Ovary (tissue), 9 donors: ENCODE data around the gene TSC2. TPM values are rescaled to one million over a fixed set of nuclear protein-coding genes. Genes with fewer than 3 reads are reported as not detected.

Experiments used
- DNase-seq, 5 donors: peaks; one replicate each; pipeline ENCODE4 v3.0.0-alpha.2; 2019 to 2020
- H3K27ac ChIP-seq, 2 donors: fragments of 200-600 bp; one replicate each; pipeline versions ENCODE4 v1.5.1 to v1.8.0; 2019 to 2022
- H3K27me3 ChIP-seq: fragments of 200-600 bp; one replicate; pipeline ENCODE4 v1.8.0; 2022
- H3K36me3 ChIP-seq: fragments of 200-600 bp; sonication (generic); one replicate; pipeline ENCODE4 v1.5.1; 2019
- H3K4me1 ChIP-seq: one replicate; pipeline ENCODE4 v1.8.1; 2013; ENCODE audit warnings: mild to moderate bottlenecking, moderate library complexity; ENCODE audit not compliant: insufficient read depth
- H3K4me3 ChIP-seq: fragments of 200-600 bp; sonication (generic); one replicate; pipeline ENCODE4 v1.5.1; 2017
- H3K9me3 ChIP-seq, 2 donors: fragments of 200-600 bp in 1 of 2; sonication (generic) in 1 of 2; one replicate each; pipeline versions ENCODE4 v1.5.1 to v1.8.1; 2013 to 2019; ENCODE audit warnings: mild to moderate bottlenecking in 1 of 2, moderate library complexity in 1 of 2
- CTCF ChIP-seq, 3 donors: fragments of 450-650 bp in 2 of 3; fragments of 200-600 bp in 1 of 3; IDR thresholded peaks; one replicate each; pipeline versions ENCODE4 v1.5.1 to v1.8.0; 2016 to 2022; ENCODE audit warnings: antibody characterized with exemption in 3 of 3, mild to moderate bottlenecking in 1 of 3
- EP300 ChIP-seq: sonication (generic); formaldehyde crosslinking; IDR thresholded peaks from one replicate; pipeline ENCODE4 v1.6.1; 2017; ENCODE audit warnings: antibody characterized with exemption
- POLR2A ChIP-seq: fragments of 450-650 bp; IDR thresholded peaks from one replicate; pipeline ENCODE4 v1.6.1; 2017; ENCODE audit warnings: antibody characterized with exemption, mild to moderate bottlenecking, moderate library complexity
- WGBS, 3 donors: extraction: QIAGEN DNeasy Blood & Tissue Kit in 1 of 3; methylation state at CpG; one replicate each; pipeline versions ENCODE4 v1.1.5 to v1.1.7; 2013 to 2017; 5-methylcytosine and 5-hydroxymethylcytosine counted together
- intact Hi-C, 4 donors: fragments of 100-400 bp; cut with DNase I; formaldehyde crosslinking; loops; one replicate each; pipeline versions ENCODE4 v1.11.0 to v1.15.1; 2022 to 2023
- polyA plus RNA-seq, 2 donors: library from polyadenylated mRNA; stranded (reverse); fragments of 200-250 nt in 1 of 2; fragments of 350-450 nt in 1 of 2; fragmentation: Illumina TruSeq in 1 of 2; extraction: RNeasy Lipid Tissue Mini Kit (QIAGEN cat#74804) in 1 of 2; gene quantifications; one replicate each; pipeline ENCODE4 v1.2.3, GENCODE V29; 2013 to 2014
- total RNA-seq, 7 donors: library from RNA; depleted of rRNA in 2 of 7; stranded (reverse); fragments of >200 nt in 2 of 7; fragmentation: NEBNext Ultra II Directional in 3 of 7; extraction: Animal tissue kit (Norgen Biotek cat#: 25700) in 3 of 7; gene quantifications; one replicate each; pipeline versions ENCODE4 v1.1.0 to v1.2.4, GENCODE V29; 2016 to 2023
- donor health status: DM: no; HTN: no; CAD: no; lungs with moderate emphysema.
- donor health status: DM: no; HTN: no; CAD: no.
- donor health status: Bipolar disorder and iron deficiency.
- donor health status: DM: yes; HTN: yes; CAD: no.
- donor health status: DM: no; HTN: no; CAD: no.
- donor health status: DM: yes; HTN: yes; CAD: no.

The TSC2 gene
- total and polyA plus RNA-seq, 9 donors, result 47.0 to 150 (median 96.0) TPM

DNA sequence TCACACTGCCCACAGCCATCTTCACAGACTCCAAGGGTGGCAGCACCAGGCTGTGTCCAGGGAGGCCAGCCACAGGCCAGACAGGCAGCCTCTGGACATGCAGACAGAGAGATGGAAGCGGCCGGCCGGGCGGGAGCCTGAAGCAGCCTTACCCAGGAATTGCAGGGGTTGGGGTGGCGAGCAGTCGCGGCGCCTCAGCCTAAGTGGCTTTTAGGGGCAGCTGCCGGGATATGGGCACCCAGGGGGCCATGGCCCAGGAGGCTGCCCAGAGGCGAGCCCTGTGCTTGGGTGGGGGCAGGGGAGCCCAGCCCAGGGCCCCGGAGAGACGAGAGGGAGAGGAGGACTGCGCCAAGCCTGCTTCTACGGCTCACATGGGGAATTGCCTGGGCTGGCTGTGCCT lies 22.5 kb upstream of the TSC2 start:
- Histone ChIP-seq H3K27ac (no peak overlapping the region), H3K36me3 (no peaks in the 10 kb centered on the region), H3K4me3 (no peak overlapping the region), H3K4me1 (peaks cover 19% of the 10 kb centered on the region), H3K9me3 (no peaks in the 10 kb centered on the region), H3K27me3 (no peaks in the 10 kb centered on the region)
- DNase-seq, result no peak
- 90 to 96% (median 93%) methylated on average over 14 of the region's 14 CpGs for WGBS, 3 donors
- TF ChIP-seq EP300, result no peak
- no peak for TF ChIP-seq CTCF (IDR thresholded peaks at IDR 0.05)
- intact Hi-C loops, result loop anchor here in 1 of 4 donors (5.0 kb wide), 1 partner anchor 127 kb away; no protein-coding TSS in a partner anchor

- no peak overlapping the region for H3K4me3 ChIP-seq
- peaks cover 18% of the 10 kb centered on the region for H3K4me1 ChIP-seq
- intact Hi-C loops, result loop anchor here in 1 of 4 donors (5.0 kb wide), 1 partner anchor 126 kb away; no protein-coding TSS in a partner anchor
Observed at GRCh38 chr16:2025878-2026460, 21.8 kb upstream of the TSC2 start.

GRCh38 chr16:2026461-2027023 lies 21.2 kb upstream of the TSC2 start, which contains the start of gene NHERF2:
Gene NHERF2 (plus strand): TSS chr16:2026902. CDS start chr16:2027006, 104 bp downstream.
- Histone ChIP-seq H3K4me1 (peaks cover 18% of the 10 kb centered on the region), H3K27me3 (no peaks in the 10 kb centered on the region), H3K4me3 (peak within 1 kb of the TSS; percentile 52), H3K9me3 (no peaks in the 10 kb centered on the region), H3K36me3 (no peaks in the 10 kb centered on the region), H3K27ac (peak within 1 kb of the TSS; percentile 26 to 61)
- intact Hi-C loops, result loop anchor here in 1 of 4 donors (5.0 kb wide), 1 partner anchor 126 kb away; no protein-coding TSS in a partner anchor
- peak in 2 of 5 donors; percentile 54 to 61 for DNase-seq
- TF ChIP-seq CTCF (IDR thresholded peaks at IDR 0.05) (no peak), POLR2A (no peak), EP300 (no peak)
- 6 to 28% (median 10%) methylated on average over 14 to 53 of the region's 59 CpGs for WGBS, 3 donors

More at GRCh38 chr16:2025878-2026460, 21.8 kb upstream of the TSC2 start:
- Histone ChIP-seq H3K27ac (no peak overlapping the region), H3K27me3 (no peaks in the 10 kb centered on the region), H3K9me3 (no peaks in the 10 kb centered on the region), H3K36me3 (no peaks in the 10 kb centered on the region)
- DNase-seq, result no peak
- no peak for TF ChIP-seq CTCF (IDR thresholded peaks at IDR 0.05)
- no peak for TF ChIP-seq POLR2A
- TF ChIP-seq EP300, result no peak
- WGBS, 3 donors, result 77 to 84% (median 81%) methylated on average over 16 of the region's 16 CpGs

- peaks cover 18% of the 10 kb centered on the region for H3K4me1 ChIP-seq
- no peaks in the 10 kb centered on the region for H3K36me3 ChIP-seq
- intact Hi-C loops, result loop anchor here in 1 of 4 donors (5.0 kb wide), 1 partner anchor 125 kb away; no protein-coding TSS in a partner anchor
- H3K27ac ChIP-seq, result peak overlapping the region; percentile 26 to 61
- TF ChIP-seq EP300 (no peak), POLR2A (no peak), CTCF (IDR thresholded peaks at IDR 0.05) (no peak)
- no peaks in the 10 kb centered on the region for H3K27me3 ChIP-seq
- H3K4me3 ChIP-seq, result peak overlapping the region; percentile 52
- peak in 3 of 5 donors; percentile 36 to 51 (median 49) for DNase-seq
- no peaks in the 10 kb centered on the region for H3K9me3 ChIP-seq
- WGBS, 3 donors, result 3 to 6% (median 3%) methylated on average over 25 to 76 of the region's 76 CpGs
Observed at GRCh38 chr16:2027024-2028010, 20.5 kb upstream of the TSC2 start.
